NK-92 (cell line): Measurements from ENCODE around the gene CCDC154.
"Not testable (repeated sequence)": the region's sequence is repeated elsewhere in the genome, so short reads cannot be mapped to it uniquely, and the experiment has no call there.

Source experiments
- DNase-seq: peaks from one replicate; lab custom pipeline; 2025; ENCODE audit not compliant: unreplicated experiment; lab: John Stamatoyannopoulos, UW

The CCDC154 gene, protein sequence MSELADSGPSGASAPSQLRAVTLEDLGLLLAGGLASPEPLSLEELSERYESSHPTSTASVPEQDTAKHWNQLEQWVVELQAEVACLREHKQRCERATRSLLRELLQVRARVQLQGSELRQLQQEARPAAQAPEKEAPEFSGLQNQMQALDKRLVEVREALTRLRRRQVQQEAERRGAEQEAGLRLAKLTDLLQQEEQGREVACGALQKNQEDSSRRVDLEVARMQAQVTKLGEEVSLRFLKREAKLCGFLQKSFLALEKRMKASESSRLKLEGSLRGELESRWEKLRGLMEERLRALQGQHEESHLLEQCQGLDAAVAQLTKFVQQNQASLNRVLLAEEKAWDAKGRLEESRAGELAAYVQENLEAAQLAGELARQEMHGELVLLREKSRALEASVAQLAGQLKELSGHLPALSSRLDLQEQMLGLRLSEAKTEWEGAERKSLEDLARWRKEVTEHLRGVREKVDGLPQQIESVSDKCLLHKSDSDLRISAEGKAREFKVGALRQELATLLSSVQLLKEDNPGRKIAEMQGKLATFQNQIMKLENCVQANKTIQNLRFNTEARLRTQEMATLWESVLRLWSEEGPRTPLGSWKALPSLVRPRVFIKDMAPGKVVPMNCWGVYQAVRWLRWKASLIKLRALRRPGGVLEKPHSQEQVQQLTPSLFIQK

DNA sequence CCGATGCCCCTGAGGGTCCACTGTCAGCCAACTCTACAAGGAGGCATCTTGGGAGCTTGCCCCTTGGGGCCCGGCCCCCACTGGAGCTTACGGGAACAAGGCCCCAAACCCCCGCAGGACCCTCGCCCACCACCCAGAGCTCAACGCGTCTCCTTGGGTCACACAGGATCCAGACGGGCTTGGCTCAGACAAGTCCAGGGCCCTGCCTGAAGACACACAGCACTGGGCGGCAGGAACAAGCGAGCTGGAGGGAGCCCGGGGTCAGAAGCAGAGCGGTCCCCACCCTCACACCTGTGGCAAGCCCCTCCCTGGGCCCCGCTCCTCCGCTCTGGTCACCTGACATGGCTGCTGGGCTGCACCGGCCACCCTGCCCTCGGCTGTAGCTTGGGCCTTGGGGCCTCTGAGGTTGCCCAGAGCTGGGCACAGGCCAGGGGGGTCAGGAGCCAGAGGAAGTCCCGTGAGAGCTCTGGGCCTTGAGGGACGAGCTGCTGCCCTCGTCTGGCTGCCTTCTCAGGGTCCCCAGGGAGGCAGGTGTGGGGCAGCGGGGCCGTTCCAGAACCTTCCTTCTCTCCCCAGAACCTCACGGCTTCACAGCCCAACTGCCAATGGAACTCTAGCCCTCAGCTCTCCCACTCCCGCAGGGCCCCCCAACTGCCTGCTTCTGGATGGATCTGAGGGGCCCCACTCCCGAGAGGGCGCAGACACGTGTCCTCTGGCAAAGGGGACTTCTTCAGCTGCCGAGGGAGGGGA, at the start of gene CCDC154:
TSS of gene CCDC154 (minus strand) at position 577 of the 750 bp plus-strand sequence. CDS start at position 343, 234 bp downstream.
- no peak for DNase-seq

DNA sequence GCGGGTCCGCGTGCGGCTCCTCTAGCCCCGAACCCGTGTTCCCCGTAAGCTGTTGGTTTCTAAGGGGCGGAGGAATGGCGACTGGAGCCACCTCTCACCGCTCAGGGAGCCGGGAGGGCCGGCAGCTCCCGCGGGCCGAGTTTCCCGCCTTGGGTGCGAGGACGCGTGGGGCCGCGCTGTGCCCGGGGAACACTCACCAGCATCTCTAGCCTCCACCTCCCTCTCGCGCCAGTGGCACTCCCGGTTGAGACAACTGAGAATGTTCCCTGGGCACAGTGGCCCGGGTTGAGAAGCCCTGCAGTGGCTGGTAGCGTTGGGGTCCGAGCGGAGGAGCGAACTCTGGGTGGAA, 49.4 kb upstream of the CCDC154 start:
- no peak for DNase-seq

DNA sequence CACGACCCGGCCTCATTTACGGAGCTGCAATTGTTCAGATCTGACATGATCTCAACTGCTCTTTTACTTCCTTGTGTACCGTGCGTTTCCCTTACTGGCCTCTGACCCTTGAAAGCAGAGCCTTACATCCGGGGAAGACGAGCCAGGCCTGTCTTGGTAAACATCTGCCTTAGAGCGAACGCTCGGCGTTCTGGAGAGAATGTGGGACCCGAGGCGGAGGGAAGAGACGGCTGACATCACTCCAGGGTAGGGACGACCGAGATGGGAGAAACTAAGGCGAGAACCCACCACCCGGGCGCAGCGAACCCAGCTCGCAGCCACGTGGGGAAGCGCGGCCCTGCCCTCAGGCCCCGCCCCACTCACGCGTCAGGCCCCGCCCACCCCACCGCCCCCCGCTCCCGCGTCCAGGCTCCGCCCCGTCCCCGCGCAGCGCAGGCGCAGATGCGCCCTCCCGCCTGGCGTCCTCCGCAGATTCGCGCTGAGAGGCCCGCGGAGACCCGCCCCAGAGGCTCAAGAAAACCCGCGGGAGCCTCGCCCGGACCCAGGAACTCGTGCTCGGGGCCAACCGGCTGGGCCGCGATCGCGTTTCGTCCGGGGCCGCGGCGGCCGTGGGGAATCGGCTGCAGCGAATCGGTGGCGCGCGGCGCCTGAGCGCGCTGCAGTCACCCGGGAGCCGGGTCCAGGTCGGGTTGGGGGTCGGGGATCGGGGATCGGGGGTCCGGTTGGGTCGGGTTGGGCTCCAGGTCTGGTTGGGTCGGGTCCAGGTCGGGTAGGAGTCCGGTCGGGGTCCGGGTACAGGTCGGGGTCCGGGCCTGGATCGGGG, 48.8 kb upstream of the CCDC154 start, which contains the start of gene TELO2:
TSS of gene TELO2 (plus strand) at position 438 of the 823 bp plus-strand sequence. CDS start 922 bp downstream, outside the sequence.
- no peak for DNase-seq

DNA sequence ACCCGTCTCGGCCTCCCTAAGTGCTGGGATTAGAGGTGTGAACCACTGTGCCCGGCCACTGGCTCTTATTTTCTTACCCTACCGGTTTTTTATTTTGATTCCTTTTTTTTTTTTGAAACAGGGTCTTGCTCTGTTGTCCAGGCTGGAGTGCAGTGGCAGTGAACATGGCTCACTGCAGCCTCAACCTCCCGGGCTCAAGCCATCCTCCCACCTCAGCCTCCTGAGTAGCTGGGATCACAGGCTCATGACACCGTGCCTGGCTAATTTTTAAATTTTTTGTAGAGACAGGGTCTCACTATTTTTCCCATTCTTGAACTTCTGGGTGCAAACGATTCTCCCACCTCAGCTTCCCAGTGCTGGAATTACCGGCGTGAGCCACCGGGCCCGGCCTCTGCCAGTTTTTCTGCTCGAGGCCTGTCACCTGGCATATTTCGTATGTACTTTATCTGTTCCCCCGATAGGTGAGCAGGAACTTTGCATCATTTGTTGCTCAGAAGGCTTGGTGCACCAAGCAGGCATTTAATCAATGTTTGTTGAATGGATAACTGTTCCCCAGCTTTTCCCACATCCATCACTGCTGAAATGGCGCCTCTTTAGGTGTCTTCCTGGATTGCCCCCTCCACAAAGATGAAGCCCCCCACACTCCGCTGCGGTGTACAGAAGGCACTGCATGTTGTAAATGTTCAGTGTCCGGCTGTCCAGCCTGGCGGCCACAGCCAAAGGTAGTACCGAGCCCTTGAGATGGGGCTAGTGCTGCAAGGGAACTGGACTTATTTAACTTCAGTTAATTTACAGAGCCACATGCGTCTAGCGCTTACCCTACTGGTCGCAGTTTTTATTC, 47.9 kb upstream of the CCDC154 start:
- no peak for DNase-seq

DNA sequence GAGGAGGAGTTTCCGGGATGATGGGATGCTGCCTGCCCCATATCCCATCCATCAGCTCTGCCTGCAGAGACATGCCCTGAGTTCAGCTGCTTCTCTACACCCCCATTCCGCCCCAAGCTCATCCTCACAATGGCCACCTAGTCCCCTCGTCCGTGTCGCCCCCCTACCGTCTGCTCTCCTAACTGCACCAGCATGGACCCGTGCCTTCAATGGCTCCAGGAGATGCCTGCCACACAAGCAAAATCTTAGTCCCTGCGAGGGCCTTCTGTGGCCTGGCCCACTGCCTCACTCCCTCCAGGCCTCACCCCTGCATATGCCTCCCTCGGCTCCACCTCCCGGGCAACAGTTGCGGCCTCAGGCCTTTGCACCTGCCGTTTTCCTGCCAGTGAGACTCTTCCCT, 47.0 kb upstream of the CCDC154 start:
- no peak for DNase-seq

DNA sequence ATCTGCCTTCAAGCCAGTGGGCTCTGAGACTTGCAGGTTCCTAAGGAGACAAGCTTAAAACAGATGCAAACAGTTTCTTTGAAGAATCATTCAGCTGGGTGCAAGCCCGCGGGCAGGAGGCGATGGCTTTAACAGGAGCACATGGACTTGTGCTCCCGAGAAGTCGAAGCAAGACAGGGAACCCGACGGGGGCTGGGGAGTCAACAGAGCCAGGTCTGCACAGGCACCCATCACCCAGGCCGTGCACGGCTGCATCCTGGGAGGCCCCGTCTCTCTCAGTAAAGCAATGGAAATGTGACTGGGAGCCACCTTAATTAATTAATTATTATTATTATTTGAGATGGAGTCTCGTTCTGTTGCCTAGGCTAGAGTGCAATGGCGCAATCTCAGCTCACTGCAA, 44.7 kb upstream of the CCDC154 start:
- no peak for DNase-seq

DNA sequence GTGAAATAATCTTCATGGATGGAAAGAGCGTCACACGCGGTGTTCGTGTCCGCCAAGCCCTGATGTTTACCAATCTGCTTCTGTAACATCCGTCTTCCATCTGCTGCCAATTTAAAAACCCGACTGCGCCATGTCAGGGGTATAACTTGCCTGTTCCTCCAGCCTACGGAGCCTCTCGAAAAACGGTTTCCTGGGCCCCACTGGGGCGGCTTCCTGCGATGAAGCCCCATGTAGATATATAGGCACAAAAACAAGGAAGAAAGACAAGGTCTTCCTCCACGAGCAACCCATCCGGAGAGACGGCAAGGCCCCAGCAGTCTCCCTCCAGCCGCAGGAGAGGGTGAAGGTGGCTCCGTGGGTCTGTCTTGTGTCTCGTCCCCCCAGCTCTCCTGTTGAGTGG, 44.3 kb upstream of the CCDC154 start, which contains the start of gene PTX4:
TSS of gene PTX4 (minus strand) at position 326 of the 400 bp plus-strand sequence. CDS start at position 291, 35 bp downstream.
- DNase-seq, result no peak

DNA sequence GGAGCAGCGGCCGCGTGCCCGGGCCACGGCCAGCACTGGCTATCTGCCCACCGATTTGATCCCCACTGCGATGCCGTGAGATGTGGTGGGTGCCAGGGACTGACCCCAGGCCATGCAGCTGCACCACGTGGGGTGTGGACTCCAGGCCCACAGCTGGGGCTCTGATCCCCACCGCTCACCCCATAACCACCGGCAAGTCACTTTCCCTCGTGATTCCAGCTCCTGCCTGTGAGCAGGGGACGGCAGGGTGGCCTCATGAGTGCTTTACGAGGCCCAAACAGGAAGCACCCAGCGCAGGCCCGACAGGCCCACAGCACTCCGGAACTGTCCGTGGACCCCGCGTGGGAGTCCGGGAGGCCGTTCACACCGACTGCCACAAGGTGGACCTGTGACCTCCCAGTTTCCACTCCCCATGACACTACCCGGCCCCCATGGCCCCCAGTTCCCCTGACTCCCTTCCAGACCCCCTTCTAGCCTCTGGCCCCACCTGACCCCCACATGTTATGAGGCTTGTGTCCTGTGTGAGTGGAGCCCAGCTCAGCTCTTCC, 43.8 kb upstream of the CCDC154 start:
- no peak for DNase-seq

DNA sequence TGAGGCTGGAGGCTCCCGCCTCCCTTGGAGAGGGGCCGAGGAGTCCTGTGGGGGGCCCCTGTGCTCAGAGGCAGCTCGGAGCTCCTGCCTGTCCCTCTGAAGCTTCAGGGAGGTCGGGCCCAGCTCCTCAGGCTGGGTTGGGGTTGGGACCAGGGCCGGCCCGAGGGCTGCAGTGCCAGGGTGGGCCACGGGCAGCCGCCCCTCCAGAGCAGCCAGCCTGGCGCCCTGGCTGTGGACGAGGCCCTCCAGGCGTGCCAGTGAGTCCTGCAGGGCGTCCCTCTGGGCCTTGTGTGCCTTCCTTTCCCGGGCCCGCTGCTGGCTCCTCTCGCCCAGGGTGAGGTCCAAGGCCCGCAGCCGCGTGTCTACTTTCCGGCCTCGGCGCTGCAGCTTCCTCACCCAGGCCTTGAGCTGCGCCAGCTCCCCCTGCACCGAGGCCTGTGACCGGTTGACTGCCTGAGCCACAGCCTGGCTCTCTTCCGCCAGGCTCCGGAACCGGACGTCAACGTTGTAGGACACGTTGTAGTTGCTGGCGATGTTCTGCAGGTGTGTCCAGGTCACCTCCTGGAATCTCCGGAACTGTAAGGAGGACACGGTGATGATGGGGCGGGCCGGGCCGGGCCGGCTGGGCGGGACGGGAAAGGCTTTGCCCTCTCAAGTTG, 43.2 kb upstream of the CCDC154 start:
- DNase-seq, result no peak

DNA sequence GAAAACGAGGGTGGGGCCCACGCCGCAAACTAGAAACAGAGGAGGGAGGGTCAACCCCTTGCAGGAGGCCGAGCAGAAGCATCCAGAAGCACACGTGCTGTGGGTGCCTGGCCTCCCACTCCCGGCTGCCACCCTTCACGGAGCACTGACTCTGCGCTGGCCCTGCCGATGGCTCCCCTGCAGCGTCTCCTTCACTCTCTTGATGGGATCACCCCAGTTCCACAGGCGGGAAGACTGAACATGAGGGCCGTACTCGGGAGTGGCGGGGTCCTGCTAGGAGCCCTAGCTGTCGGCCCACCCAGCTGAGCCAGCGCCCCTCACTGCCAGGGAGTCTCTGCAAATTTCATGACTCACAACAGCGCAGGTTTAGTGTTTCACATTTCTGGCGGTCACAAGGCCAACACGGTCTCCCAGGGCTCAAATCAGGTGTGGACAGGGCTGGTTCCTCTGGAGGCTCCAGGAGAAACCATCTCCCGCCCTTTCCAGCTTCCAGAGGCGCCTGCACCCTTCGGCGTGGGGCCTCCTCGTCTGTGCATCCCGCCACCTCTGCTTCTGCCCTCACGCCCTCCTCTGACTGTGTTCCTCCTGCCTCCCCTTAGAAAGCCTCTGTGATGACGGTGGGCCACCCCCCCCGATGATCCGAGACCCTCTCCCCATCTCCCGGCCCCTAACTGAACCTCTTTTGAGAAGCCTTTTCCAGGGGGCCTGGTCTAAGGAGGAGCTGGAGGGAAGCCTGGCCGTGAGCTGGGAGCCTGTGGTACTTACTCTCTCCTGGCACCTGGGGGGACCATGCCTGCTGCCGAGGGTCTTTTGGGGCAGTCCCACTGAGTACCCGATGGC, 42.4 kb upstream of the CCDC154 start:
- no peak for DNase-seq

DNA sequence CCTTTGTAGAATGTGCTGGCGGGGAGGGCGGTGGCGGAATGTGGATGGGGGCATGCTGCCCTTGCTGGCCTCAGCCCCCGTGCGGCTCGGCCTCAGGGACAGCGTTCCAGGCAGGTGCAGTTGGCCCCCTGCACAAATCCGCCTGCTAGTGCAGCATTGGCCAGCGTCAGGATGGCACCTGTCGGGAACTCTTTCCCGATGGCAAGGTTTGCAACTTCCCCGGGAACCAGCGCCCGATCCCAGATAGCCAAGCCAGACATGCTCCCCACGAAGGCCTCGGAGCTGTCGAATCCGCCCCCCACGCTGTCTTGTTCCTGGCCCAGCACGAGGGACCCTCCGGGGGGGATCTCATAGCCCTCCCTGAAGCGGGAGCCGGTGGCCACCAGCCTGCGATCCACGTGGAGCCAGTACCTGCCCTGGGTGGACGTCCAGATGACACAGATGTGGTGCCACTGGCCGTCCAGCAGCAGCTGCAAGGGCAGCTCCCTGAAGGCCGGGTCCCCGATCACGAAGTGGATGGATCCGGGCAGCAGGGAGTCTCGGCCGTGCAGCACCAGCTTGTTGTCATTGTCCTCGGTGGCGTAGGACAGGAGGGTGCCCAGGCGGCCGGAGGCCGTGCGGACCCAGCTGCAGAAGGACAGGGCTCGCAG, 41.6 kb upstream of the CCDC154 start:
- no peak for DNase-seq

DNA sequence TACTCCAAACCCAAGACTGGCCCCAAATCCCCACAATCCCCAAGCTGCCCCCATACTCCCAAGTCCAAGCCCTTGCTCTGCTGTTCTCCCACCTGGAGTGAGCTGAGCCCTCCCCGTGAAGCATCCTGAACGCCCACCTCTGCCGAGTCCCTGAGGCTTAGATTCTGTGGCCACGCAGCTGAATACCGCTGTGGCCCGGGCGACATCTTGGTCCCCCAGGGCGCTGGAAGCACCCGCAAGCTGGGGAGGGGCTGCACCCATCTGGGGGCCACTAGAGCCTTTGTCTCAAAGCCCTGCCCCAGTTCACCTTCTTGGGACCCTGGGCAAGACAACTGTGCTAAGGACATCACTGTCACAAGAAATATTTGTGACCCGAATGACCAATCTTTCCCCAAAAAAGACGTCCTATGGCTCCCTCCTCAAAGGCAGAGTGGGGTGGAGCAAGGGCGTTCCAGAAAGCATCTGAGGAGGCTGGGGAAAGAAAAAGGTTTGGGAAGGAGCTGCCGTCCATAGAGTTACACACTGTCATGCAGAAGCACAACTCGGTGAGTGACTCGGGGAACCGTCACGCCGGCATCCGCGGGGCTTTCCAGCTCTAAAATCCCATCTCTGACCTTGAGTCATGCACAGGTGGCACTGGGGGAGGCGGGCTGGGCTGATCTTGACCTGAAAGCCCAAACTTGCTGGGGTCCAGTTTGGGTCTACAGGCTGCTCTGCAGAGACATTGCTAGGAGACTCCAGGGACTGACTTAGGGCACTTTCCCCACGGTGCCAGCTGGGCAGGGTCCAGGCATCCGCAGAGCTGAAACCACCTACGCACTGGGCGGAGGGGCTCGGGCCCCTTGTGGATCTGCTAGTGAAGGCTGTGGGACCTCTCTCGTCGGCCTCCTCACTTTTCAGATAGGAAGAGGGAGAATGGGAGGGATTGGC, 37.8 kb upstream of the CCDC154 start:
- DNase-seq, result no peak

DNA sequence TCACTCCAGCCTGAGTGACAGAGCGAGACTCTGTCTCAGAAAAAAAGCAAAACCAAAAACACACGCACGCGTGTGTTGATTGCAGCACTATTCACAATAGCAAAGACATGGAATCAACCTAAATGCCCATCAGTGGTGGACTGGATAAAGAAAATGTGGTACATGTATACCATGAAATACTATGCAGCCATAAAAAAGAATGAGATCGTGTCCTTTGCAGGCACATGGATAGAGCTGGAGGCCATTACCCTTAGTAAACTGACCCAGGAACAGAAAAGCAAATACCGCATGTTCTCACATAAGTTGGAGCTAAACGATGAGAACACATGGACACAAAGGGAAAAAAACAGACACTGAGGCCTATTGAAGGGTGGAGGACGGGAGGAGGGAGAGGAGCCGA, 34.6 kb upstream of the CCDC154 start:
- not testable (repeated sequence) for DNase-seq

DNA sequence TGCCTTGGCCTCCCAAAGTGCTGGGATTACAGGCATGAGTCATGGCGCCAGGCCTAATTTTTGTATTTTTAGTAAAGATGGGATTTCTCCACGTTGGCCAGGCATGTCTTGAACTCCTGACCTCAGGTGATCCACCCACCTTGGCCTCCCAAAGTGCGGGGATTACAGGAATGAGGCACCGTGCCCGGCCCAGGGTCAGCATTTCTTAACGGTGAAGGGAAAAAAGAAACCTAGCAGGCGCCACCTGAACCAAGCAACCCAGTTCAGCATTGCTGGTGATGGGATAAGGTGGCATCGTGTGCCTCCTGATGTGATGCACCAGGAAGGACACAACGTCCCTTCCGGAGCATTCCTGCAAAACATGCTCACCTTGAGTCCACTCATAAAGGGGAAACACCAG, 32.7 kb upstream of the CCDC154 start:
- DNase-seq, result no peak

DNA sequence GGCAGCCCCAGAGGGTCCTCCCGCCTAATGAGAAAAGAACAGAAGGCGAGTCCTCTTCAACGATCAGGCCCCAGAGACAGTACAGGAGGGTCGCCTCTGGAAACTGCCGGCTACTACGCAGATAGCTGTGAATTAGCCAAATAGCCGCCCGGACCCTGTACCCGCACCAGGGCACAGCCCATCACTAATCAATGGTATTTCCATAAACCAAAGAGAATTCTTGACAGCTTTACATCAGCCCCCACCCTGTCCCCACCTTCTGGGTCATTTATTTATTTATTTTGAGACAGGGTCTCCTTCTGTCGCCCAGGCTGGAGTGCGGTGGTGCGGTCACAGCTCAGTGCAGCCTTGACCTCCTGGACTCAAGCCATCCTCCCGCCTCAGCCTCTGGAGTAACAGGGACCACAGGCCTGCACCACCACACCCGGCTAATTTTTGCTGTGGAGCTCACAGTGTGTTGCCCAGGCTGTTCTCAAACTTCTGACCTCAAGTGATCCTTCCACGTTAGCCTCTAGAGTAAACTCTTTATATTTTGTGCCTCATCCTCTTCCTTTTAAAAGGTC, 31.3 kb upstream of the CCDC154 start:
- no peak for DNase-seq
